HepG2 (cell line): ENCODE data around the gene SLC2A4. TPM values are rescaled to one million over a fixed set of nuclear protein-coding genes. Genes with fewer than 3 reads are reported as not detected.

Source experiments
- ATF7 ChIP-seq, 2 experiments: fragments of 450-650 bp in 1 of 2; sonication (generic) in 1 of 2; formaldehyde crosslinking in 1 of 2; IDR thresholded peaks; 2 replicates each; pipeline versions ENCODE4 v1.4.0 to v1.6.1; 2016 to 2020; ENCODE audit warnings: antibody characterized with exemption in 1 of 2, mild to moderate bottlenecking in 1 of 2, missing genetic modification reagents in 1 of 2
- EEA1 ChIP-seq: sonication (generic); formaldehyde crosslinking; IDR thresholded peaks from 2 replicates; pipeline ENCODE4 v1.5.1; 2020; ENCODE audit warnings: mild to moderate bottlenecking, missing genetic modification reagents, borderline replicate concordance
- FOXP1 ChIP-seq, 2 experiments: fragments of 450-650 bp in 1 of 2; IDR thresholded peaks; 2 replicates each; pipeline ENCODE4 v1.6.1; 2017 to 2018; ENCODE audit warnings: antibody characterized with exemption in 1 of 2
- GLI4 ChIP-seq: sonication (generic); formaldehyde crosslinking; IDR thresholded peaks from 2 replicates; pipeline ENCODE4 v1.5.1; 2020; ENCODE audit warnings: missing genetic modification reagents, mild to moderate bottlenecking, moderate library complexity, borderline replicate concordance
- PHF8 ChIP-seq: sonication (generic); formaldehyde crosslinking; IDR thresholded peaks from 2 replicates; pipeline ENCODE4 v1.5.0; 2020; ENCODE audit warnings: missing genetic modification reagents
- PRMT3 ChIP-seq: sonication (generic); formaldehyde crosslinking; IDR thresholded peaks from 2 replicates; pipeline ENCODE4 v1.8.1; 2022; ENCODE audit warnings: low read depth, mild to moderate bottlenecking, moderate library complexity, missing genetic modification reagents, borderline replicate concordance
- RXRB ChIP-seq: IDR thresholded peaks from 2 replicates; pipeline ENCODE4 v1.6.1; 2016; ENCODE audit warnings: borderline replicate concordance, missing genetic modification reagents, missing compliant biosample characterization
- TEAD2 ChIP-seq: sonication (generic); formaldehyde crosslinking; IDR thresholded peaks from 2 replicates; pipeline ENCODE4 v1.9.0; 2021; ENCODE audit warnings: missing genetic modification reagents
- ZC3H4 ChIP-seq: sonication (generic); formaldehyde crosslinking; IDR thresholded peaks from 2 replicates; pipeline ENCODE4 v1.4.0; 2020; ENCODE audit warnings: missing genetic modification reagents, borderline replicate concordance
- ZHX2 ChIP-seq, 2 experiments: sonication (generic) in 1 of 2; formaldehyde crosslinking in 1 of 2; IDR thresholded peaks; 2 replicates each; pipeline versions ENCODE4 v1.6.1 to v1.9.0; 2014 to 2022; ENCODE audit warnings: antibody characterized with exemption in 1 of 2, borderline replicate concordance in 1 of 2, inconsistent platforms in 1 of 2, low read depth in 1 of 2, missing genetic modification reagents in 1 of 2
- ZNF33A ChIP-seq: sonication (generic); formaldehyde crosslinking; IDR thresholded peaks from 2 replicates; pipeline ENCODE4 v1.5.1; 2020; ENCODE audit warnings: missing genetic modification reagents, mild to moderate bottlenecking, moderate library complexity, borderline replicate concordance
- ZNF740 ChIP-seq: sonication (generic); formaldehyde crosslinking; IDR thresholded peaks from 2 replicates; pipeline ENCODE4 v1.4.0; 2020; ENCODE audit warnings: missing genetic modification reagents
- polyA plus RNA-seq, 8 experiments: library from polyadenylated mRNA; depleted of rRNA in 3 of 8; stranded (reverse) in 7 of 8; unstranded in 1 of 8; fragments of >200 nt; fragmentation: Illumina TruSeq in 4 of 8; extraction: Trizol in 4 of 8; gene quantifications; 2 replicates each; pipeline versions ENCODE4 v1.2.1 to v1.2.3, GENCODE V29; 2011 to 2016; ENCODE audit warnings: low read depth in 4 of 8, missing spikeins in 1 of 8, mixed read lengths in 1 of 8; ENCODE audit not compliant: insufficient read depth in 1 of 8
- total RNA-seq, 5 experiments: library from RNA; depleted of rRNA; stranded (reverse); fragments of >200 nt; fragmentation: Illumina TruSeq; extraction: Trizol; gene quantifications; 2 replicates each; pipeline ENCODE4 v1.2.3, GENCODE V29; 2016; ENCODE audit warnings: low read depth in 1 of 5
- TF ChIP-seq, protein P1 (sequence below), 2 experiments: sonication (generic) in 1 of 2; formaldehyde crosslinking in 1 of 2; IDR thresholded peaks; 2 replicates each; pipeline versions ENCODE4 v1.4.0 to v1.6.1; 2016 to 2020; ENCODE audit warnings: borderline replicate concordance in 1 of 2, low read depth in 1 of 2, mild to moderate bottlenecking in 1 of 2, missing genetic modification reagents in 1 of 2
- TF ChIP-seq, protein P2 (sequence below): sonication (generic); formaldehyde crosslinking; IDR thresholded peaks from 2 replicates; pipeline ENCODE4 v1.8.1; 2023; ENCODE audit warnings: mild to moderate bottlenecking, missing genetic modification reagents, borderline replicate concordance
- TF ChIP-seq, protein P3 (sequence below): sonication (generic); formaldehyde crosslinking; IDR thresholded peaks from 2 replicates; pipeline ENCODE4 v1.4.0; 2020; ENCODE audit warnings: missing genetic modification reagents, low read depth, mild to moderate bottlenecking, borderline replicate concordance

The SLC2A4 gene
- total and polyA plus RNA-seq, 2 of the 13 experiments (the other 11 are each of a cell fraction or from before 2014, with no cell fraction given): 4.9 to 5.8 TPM

- TF ChIP-seq, protein P1, sequence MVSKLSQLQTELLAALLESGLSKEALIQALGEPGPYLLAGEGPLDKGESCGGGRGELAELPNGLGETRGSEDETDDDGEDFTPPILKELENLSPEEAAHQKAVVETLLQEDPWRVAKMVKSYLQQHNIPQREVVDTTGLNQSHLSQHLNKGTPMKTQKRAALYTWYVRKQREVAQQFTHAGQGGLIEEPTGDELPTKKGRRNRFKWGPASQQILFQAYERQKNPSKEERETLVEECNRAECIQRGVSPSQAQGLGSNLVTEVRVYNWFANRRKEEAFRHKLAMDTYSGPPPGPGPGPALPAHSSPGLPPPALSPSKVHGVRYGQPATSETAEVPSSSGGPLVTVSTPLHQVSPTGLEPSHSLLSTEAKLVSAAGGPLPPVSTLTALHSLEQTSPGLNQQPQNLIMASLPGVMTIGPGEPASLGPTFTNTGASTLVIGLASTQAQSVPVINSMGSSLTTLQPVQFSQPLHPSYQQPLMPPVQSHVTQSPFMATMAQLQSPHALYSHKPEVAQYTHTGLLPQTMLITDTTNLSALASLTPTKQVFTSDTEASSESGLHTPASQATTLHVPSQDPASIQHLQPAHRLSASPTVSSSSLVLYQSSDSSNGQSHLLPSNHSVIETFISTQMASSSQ (IDR thresholded peaks at IDR 0.05; ENCODE audit: low read depth): no peak
- TF ChIP-seq, protein P1 (CRISPR knock-in tag; IDR thresholded peaks at IDR 0.05; ENCODE audit: borderline replicate concordance): 0 out of 2 replicates have a peak, but pooled peaks have one; percentile 31
- TF ChIP-seq GLI4 (CRISPR knock-in tag) (0 out of 2 replicates have a peak, but pooled peaks have one; percentile 55), ZHX2 (IDR thresholded peaks at IDR 0.05; ENCODE audit: low read depth) (no peak), ZHX2 (CRISPR knock-in tag; IDR thresholded peaks at IDR 0.05; ENCODE audit: borderline replicate concordance) (no peak), ZNF33A (CRISPR knock-in tag) (no peak), ZNF740 (CRISPR knock-in tag) (no peak), EEA1 (CRISPR knock-in tag) (no peak), RXRB (CRISPR knock-in tag) (peak; percentile 67; the same call in 1 of the 2 replicates), PHF8 (CRISPR knock-in tag) (peak; percentile 21; the same call in 1 of the 2 replicates), ZC3H4 (CRISPR knock-in tag) (0 out of 2 replicates have a peak, but pooled peaks have one; percentile 25), PRMT3 (CRISPR knock-in tag) (no peak), ATF7 (IDR thresholded peaks at IDR 0.05) (no peak), ATF7 (CRISPR knock-in tag; IDR thresholded peaks at IDR 0.05) (no peak), TEAD2 (CRISPR knock-in tag) (0 out of 2 replicates have a peak, but pooled peaks have one; percentile 15), FOXP1 (IDR thresholded peaks at IDR 0.05) (no peak), FOXP1 (CRISPR knock-in tag; IDR thresholded peaks at IDR 0.05) (no peak)
- TF ChIP-seq, protein P2, sequence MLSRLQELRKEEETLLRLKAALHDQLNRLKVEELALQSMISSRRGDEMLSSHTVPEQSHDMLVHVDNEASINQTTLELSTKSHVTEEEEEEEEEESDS: 0 out of 2 replicates have a peak, but pooled peaks have one; percentile 49
- TF ChIP-seq, protein P3, sequence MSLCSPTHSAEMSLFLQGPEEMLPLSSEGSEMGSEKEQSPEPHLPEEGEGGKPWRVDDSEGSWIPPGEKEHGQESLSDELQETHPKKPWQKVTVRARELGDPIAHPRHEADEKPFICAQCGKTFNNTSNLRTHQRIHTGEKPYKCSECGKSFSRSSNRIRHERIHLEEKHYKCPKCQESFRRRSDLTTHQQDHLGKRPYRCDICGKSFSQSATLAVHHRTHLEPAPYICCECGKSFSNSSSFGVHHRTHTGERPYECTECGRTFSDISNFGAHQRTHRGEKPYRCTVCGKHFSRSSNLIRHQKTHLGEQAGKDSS (CRISPR knock-in tag): peak; percentile 72; the same call in 1 of the 2 replicates
Observed at GRCh38 chr17:7280519-7281073, 922 bp upstream of the SLC2A4 start (continued).
